DOHH2 (cell line): ENCODE measurements around the gene MS4A15.

Source experiments
- H3F3A ChIP-seq: fragments of 200-600 bp; sonication (generic), shearing (Covaris generic); 2 replicates; pipeline ENCODE4 v1.6.0; 2016; ENCODE audit warnings: antibody characterized with exemption, mild to moderate bottlenecking; ENCODE audit not compliant: control insufficient read depth, insufficient read depth
- H3K27ac ChIP-seq: fragments of 200-600 bp; sonication (generic); 2 replicates; pipeline ENCODE4 v1.5.1; 2014; ENCODE audit warnings: low read depth, mild to moderate bottlenecking, low read length, moderate library complexity
- H3K27me3 ChIP-seq: fragments of 200-600 bp; sonication (generic); 2 replicates; pipeline ENCODE4 v1.6.1; 2014; ENCODE audit warnings: mild to moderate bottlenecking, low read length, mixed read lengths; ENCODE audit not compliant: control insufficient read depth
- H3K36me3 ChIP-seq: fragments of 200-600 bp; sonication (generic); 2 replicates; pipeline ENCODE4 v1.6.1; 2014; ENCODE audit warnings: mild to moderate bottlenecking, low read length, moderate library complexity, mixed read lengths; ENCODE audit not compliant: control insufficient read depth
- H3K4me1 ChIP-seq: fragments of 200-600 bp; sonication (generic); 2 replicates; pipeline ENCODE4 v1.6.1; 2014; ENCODE audit warnings: mild to moderate bottlenecking, low read length, mixed read lengths; ENCODE audit not compliant: control insufficient read depth
- H3K4me2 ChIP-seq: fragments of 200-600 bp; sonication (generic); 2 replicates; pipeline ENCODE4 v1.6.0; 2014; ENCODE audit warnings: mild to moderate bottlenecking, low read length, moderate library complexity
- H3K4me3 ChIP-seq: fragments of 200-600 bp; sonication (generic); 2 replicates; pipeline ENCODE4 v1.5.1; 2014; ENCODE audit warnings: mild to moderate bottlenecking, low read length, mixed read lengths
- H3K79me2 ChIP-seq: fragments of 200-600 bp; sonication (generic); 2 replicates; pipeline ENCODE4 v1.6.1; 2014; ENCODE audit warnings: mild to moderate bottlenecking, low read length, mixed read lengths; ENCODE audit not compliant: control insufficient read depth
- H3K9me2 ChIP-seq: fragments of 200-600 bp; sonication (generic); replicated peaks from 2 replicates; pipeline ENCODE4 v1.6.1; 2014; ENCODE audit warnings: mild to moderate bottlenecking, low read length, mixed read lengths; ENCODE audit not compliant: control insufficient read depth
- H3K9me3 ChIP-seq: fragments of 200-600 bp; sonication (generic); 2 replicates; pipeline ENCODE4 v1.6.1; 2014; ENCODE audit warnings: antibody characterized with exemption, low read length, mixed read lengths; ENCODE audit not compliant: control insufficient read depth, insufficient read depth
- H4K20me1 ChIP-seq: fragments of 200-600 bp; sonication (generic); 2 replicates; pipeline ENCODE4 v1.6.0; 2014; ENCODE audit warnings: low read depth, mild to moderate bottlenecking, antibody characterized with exemption, low read length, moderate library complexity; ENCODE audit not compliant: control insufficient read depth, insufficient read depth
- CTCF ChIP-seq: fragments of 200-600 bp; sonication (generic); IDR thresholded peaks from one replicate; pipeline ENCODE4 v1.5.1; 2014; ENCODE audit warnings: antibody characterized with exemption, mild to moderate bottlenecking, low read depth, low read length; ENCODE audit not compliant: poor library complexity, severe bottlenecking
- EZH2phosphoT487 ChIP-seq: fragments of 200-600 bp; sonication (generic); IDR thresholded peaks from 2 replicates; pipeline ENCODE4 v1.6.1; 2017; ENCODE audit warnings: borderline replicate concordance, mild to moderate bottlenecking, antibody characterized with exemption, low read length, moderate library complexity, mixed read lengths

MS4A15 gene

GRCh38 chr11:60741421-60741820 is 15.2 kb upstream of the MS4A15 start:
- no peaks in the 10 kb centered on the region for H3K9me2 ChIP-seq
- no peaks in the 10 kb centered on the region for H3F3A ChIP-seq
- no peaks in the 10 kb centered on the region for H4K20me1 ChIP-seq
- no peaks in the 10 kb centered on the region for H3K36me3 ChIP-seq
- H3K4me1 ChIP-seq: no peaks in the 10 kb centered on the region
- no peak overlapping the region for H3K4me3 ChIP-seq
- no peak overlapping the region for H3K27ac ChIP-seq
- 0 out of 2 replicates have a peak, but pooled peaks cover 3% of the 10 kb centered on the region for H3K27me3 ChIP-seq
- no peak overlapping the region for H3K4me2 ChIP-seq
- TF ChIP-seq EZH2phosphoT487 (no peak), CTCF (no peak)
- no peaks in the 10 kb centered on the region for H3K79me2 ChIP-seq
- H3K9me3 ChIP-seq: no peaks in the 10 kb centered on the region

- H3K79me2 ChIP-seq: no peaks in the 10 kb centered on the region
- H4K20me1 ChIP-seq: no peaks in the 10 kb centered on the region
- TF ChIP-seq CTCF (no peak), EZH2phosphoT487 (no peak)
- H3K4me1 ChIP-seq: no peaks in the 10 kb centered on the region
- no peaks in the 10 kb centered on the region for H3F3A ChIP-seq
- no peak overlapping the region for H3K4me2 ChIP-seq
- H3K4me3 ChIP-seq: no peak overlapping the region
- H3K9me2 ChIP-seq: no peaks in the 10 kb centered on the region
- 0 out of 2 replicates have a peak, but pooled peaks cover 3% of the 10 kb centered on the region for H3K9me3 ChIP-seq
- H3K27ac ChIP-seq: no peak overlapping the region
- no peaks in the 10 kb centered on the region for H3K36me3 ChIP-seq
- 0 out of 2 replicates have a peak, but pooled peaks cover 3% of the 10 kb centered on the region for H3K27me3 ChIP-seq
Measured at GRCh38 chr11:60743058-60743457, 13.6 kb upstream of the MS4A15 start.

- no peaks in the 10 kb centered on the region for H4K20me1 ChIP-seq
- H3K9me2 ChIP-seq: no peaks in the 10 kb centered on the region
- TF ChIP-seq EZH2phosphoT487: no peak
- no peak for TF ChIP-seq CTCF
- no peak overlapping the region for H3K4me2 ChIP-seq
- H3F3A ChIP-seq: no peaks in the 10 kb centered on the region
- H3K9me3 ChIP-seq: 0 out of 2 replicates have a peak, but pooled peaks cover 3% of the 10 kb centered on the region
- H3K4me1 ChIP-seq: no peaks in the 10 kb centered on the region
- H3K4me3 ChIP-seq: no peak overlapping the region
- H3K79me2 ChIP-seq: no peaks in the 10 kb centered on the region
- no peaks in the 10 kb centered on the region for H3K36me3 ChIP-seq
- H3K27me3 ChIP-seq: no peaks in the 10 kb centered on the region
- H3K27ac ChIP-seq: no peak overlapping the region
Measured at GRCh38 chr11:60744114-60744513, 12.6 kb upstream of the MS4A15 start.
